Large intestine (tissue), 3 donors: ENCODE data around the gene POLR2H. TPM values are rescaled to one million over a fixed set of nuclear protein-coding genes. Genes with fewer than 3 reads are reported as not detected.

ENCODE experiments used
- DNase-seq, 2 donors: peaks; one replicate each; pipeline versions ENCODE4 v3.0.0 to v3.0.0-alpha.2; 2013
- H3K27ac ChIP-seq: one replicate; pipeline ENCODE4 v1.5.1; 2013; ENCODE audit warnings: low read length
- H3K27me3 ChIP-seq: 2 replicates; pipeline ENCODE4 v1.6.1; 2013; ENCODE audit warnings: low read length; ENCODE audit not compliant: control insufficient read depth, insufficient read depth
- H3K36me3 ChIP-seq: 2 replicates; pipeline ENCODE4 v1.6.1; 2013; ENCODE audit warnings: low read length; ENCODE audit not compliant: control insufficient read depth, insufficient read depth
- H3K4me1 ChIP-seq: one replicate; pipeline ENCODE4 v1.6.1; 2013; ENCODE audit warnings: low read length; ENCODE audit not compliant: control insufficient read depth, insufficient read depth
- H3K4me3 ChIP-seq: one replicate; pipeline ENCODE4 v1.5.1; 2013; ENCODE audit warnings: low read length
- H3K9me3 ChIP-seq: one replicate; pipeline ENCODE4 v1.6.1; 2013; ENCODE audit warnings: mild to moderate bottlenecking, low read depth, low read length, moderate library complexity; ENCODE audit not compliant: control insufficient read depth
- WGBS: methylation state at CpG from one replicate; pipeline ENCODE4 v1.1.5; 2013; ENCODE audit warnings: low lambda C conversion rate; ENCODE audit not compliant: insufficient coverage; 5-methylcytosine and 5-hydroxymethylcytosine counted together
- polyA plus RNA-seq: library from polyadenylated mRNA; unstranded; fragments of 120-200 nt; gene quantifications from one replicate; pipeline ENCODE4 v1.2.1, GENCODE V29; 2013

POLR2H gene
- polyA plus RNA-seq, 1 donor = 167 TPM

- Histone ChIP-seq H3K27me3 (peaks cover 11% of the 10 kb centered on the region), H3K9me3 (no peaks in the 10 kb centered on the region), H3K27ac (no peak overlapping the region), H3K36me3 (peaks cover 24% of the 10 kb centered on the region), H3K4me3 (no peak overlapping the region), H3K4me1 (peaks cover 5% of the 10 kb centered on the region)
- no CpG with 5 or more reads among the region's 5 CpGs for WGBS
- peak; percentile 83 to 85 for DNase-seq
These were observed 10.1 kb downstream of the POLR2H start for GRCh38 chr3:184371570-184372018.

- H3K27me3 ChIP-seq = peaks cover 16% of the 10 kb centered on the region
- no peak overlapping the region for H3K27ac ChIP-seq
These were observed 10.8 kb downstream of the POLR2H start for GRCh38 chr3:184372296-184372821.

DNA sequence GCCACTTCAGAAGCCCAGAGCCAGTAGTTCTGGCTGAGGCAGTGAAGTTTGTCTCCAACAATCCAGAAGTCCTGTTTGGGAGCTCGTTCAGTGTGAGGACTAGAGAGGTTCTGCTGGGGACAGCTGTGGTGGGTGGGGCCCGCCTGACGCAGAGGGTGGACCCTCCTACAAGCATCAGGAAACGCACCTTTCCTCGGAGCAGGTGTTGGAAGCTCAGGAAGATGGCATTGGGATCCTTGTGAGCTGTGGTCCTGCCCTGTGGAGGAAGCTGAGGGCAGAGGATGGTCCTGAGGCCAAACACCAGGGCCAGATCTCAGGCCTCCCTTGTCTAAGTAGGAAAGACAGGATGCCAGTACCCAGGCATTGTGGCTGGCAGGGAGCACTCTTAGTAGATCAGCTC lies 11.4 kb downstream of the POLR2H start:
- Histone ChIP-seq H3K27me3 (peaks cover 18% of the 10 kb centered on the region), H3K27ac (no peak overlapping the region), H3K36me3 (peaks cover 18% of the 10 kb centered on the region), H3K4me3 (no peak overlapping the region), H3K9me3 (no peaks in the 10 kb centered on the region), H3K4me1 (peaks cover 3% of the 10 kb centered on the region)
- no CpG with 5 or more reads among the region's 5 CpGs for WGBS
- no peak for DNase-seq

More at GRCh38 chr3:184372296-184372821, 10.8 kb downstream of the POLR2H start:
- Histone ChIP-seq H3K4me1 (peaks cover 2% of the 10 kb centered on the region), H3K36me3 (peaks cover 21% of the 10 kb centered on the region), H3K4me3 (no peak overlapping the region), H3K9me3 (no peaks in the 10 kb centered on the region)
- no peak for DNase-seq
- WGBS = no CpG with 5 or more reads among the region's 8 CpGs

DNA sequence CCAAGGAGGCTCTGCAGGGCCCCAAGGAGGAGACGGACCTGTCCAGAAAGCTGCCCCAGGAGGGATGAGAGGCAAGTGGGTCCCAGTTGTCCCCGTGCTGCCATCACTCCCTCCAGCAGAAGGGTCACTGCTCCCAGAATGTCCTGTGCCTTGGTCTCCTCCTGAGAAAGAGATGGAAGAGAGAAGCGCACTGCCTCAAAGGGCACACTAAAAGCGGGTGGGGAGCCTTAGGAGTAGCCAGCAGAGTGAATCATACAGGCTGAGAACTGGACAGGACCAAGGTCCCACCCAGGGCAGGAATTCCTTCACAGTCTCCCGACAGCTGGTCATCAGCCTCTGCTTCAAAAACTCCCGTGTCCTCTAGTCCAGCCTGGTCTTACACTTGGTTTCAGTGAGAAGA lies 11.9 kb downstream of the POLR2H start:
- Histone ChIP-seq H3K27me3 (peaks cover 21% of the 10 kb centered on the region), H3K4me1 (peaks cover 6% of the 10 kb centered on the region)
- no CpG with 5 or more reads among the region's 6 CpGs for WGBS

DNA sequence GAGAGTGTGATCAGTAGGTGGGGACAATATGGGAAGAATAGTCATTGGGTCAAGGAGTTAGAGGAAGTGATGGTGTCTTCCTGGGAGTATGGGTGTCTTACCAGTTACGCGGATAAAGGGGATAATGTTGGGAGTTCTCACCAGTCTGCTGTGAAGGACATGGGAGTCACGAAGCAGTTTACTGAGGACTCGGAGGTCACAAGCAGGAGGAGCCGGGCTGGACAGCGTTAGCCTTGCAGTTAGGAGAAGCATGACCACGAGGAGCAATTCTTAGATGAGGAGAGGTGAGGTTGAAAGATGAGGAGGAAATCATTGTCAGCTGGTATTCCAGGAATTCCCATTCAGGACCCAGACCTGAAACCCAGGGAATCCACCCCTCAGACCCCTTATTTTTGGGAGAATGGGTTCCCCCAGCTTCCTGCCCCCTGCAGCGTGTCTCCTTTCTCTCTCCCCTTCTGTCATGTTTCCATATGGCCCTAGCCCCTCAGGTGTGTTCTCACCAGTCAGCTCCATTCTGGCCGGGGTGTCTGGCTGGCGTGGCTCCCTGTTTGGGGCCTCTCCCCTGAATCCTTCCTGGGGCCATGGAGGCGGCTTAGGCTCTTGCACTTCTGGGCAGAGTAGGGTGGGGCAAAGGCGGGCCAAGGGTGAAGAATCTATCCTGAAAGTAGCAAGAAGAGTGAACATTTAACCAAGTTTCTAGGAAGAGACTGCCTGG lies 14.4 kb downstream of the POLR2H start:
- Histone ChIP-seq H3K4me1 (peaks cover 13% of the 10 kb centered on the region), H3K36me3 (no peaks in the 10 kb centered on the region), H3K27me3 (peaks cover 36% of the 10 kb centered on the region), H3K9me3 (no peaks in the 10 kb centered on the region), H3K27ac (no peak overlapping the region), H3K4me3 (no peak overlapping the region)
- no peak for DNase-seq
- 100% methylated on average over 2 of the region's 12 CpGs for WGBS

More for the DNA sequence above, 11.9 kb downstream of the POLR2H start:
- DNase-seq = no peak
- H3K36me3 ChIP-seq = peaks cover 13% of the 10 kb centered on the region
- H3K9me3 ChIP-seq = no peaks in the 10 kb centered on the region
- no peak overlapping the region for H3K4me3 ChIP-seq
- no peak overlapping the region for H3K27ac ChIP-seq

DNA sequence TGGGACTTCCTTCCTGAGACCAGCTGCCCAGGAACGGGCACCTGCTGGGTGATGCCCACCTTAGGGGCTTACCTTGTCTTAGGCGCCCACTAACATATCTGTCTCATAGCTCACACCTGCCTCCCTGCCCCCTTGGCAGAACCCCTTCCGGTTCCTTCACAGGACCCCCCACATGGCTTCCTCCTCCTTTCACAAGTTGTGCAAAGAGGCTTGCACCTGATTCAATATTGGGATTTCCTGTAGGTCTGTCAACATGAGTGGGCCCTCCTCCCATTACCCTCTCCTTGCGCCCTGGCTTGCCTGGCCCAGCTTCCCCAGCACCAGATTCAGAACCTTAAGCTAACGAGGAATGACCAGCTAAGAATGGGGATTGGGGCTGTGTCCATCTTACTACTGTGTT lies 15.9 kb downstream of the POLR2H start:
- DNase-seq = no peak
- Histone ChIP-seq H3K27ac (no peak overlapping the region), H3K36me3 (no peaks in the 10 kb centered on the region), H3K4me1 (peaks cover 21% of the 10 kb centered on the region), H3K27me3 (peaks cover 51% of the 10 kb centered on the region), H3K9me3 (peaks cover 5% of the 10 kb centered on the region), H3K4me3 (no peak overlapping the region)
- no CpG with 5 or more reads among the region's 5 CpGs for WGBS

DNA sequence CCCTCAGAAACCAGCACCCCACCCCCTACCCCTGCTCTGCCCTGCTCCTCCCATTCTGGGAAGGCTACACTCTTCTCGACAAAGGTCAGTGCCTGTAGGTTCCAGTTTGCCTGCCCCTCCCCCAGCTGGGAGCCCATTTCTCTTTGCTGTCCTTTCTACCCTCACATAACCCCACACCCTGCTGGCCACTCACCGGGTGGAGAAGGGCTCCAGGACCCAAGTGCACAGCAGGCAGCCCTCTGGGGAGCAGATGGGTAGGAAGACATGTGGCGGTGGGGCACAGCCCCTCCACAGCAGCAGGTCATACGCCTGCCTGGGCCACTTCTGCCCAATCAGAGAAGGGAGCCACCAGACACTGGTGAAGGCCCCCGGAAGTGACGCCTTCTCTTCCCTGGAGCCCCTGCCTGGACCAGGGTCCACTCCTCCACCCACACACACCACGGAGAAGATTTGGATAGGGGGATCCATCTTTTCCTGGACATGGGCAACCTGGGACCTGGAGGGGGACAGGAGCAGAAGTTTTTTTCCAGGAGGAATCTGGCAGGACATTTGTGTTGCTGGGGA lies 16.5 kb downstream of the POLR2H start, which contains the start of gene THPO:
Gene THPO (minus strand): TSS at position 326 of the 564 bp plus-strand sequence. CDS start 1,948 bp downstream, outside the sequence.
- peaks cover 57% of the 10 kb centered on the region for H3K27me3 ChIP-seq

DNA sequence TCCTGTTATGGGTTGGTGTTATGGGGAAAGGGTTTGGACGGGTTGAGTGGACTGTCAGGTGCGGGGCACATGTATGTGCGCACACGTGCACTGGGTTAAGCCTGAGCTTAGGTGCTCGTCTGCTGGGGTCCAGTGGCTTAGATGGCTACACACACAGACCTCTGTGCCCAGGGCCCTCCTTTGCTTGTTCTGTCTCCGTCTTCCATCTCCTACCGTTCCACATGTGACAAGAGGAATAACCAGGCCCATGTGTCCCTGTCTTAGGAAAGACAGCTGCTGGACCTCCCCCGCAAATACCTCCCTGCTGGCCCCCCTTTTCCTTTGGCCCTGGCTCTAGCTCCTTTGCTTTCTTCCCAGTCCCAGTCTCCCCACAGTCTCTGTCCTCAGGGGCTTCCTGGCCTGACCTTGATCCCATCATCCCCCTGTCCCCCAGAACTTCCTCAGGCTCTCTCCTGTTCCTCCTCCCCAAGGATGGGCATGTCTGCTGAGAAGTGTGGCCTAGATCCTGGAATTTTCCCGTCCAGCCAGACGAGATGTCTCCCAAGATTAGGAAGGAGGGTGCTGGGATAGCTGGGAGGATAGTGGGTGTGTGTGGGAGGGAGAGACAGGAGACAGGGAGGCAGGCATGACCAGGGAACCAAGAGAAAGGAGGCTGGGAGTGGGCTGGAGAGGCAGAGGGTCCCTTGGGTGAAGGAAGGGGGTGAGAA lies 17.3 kb downstream of the POLR2H start:
- no peak overlapping the region for H3K4me3 ChIP-seq
- no peaks in the 10 kb centered on the region for H3K36me3 ChIP-seq
- H3K4me1 ChIP-seq = peaks cover 21% of the 10 kb centered on the region
- peaks cover 56% of the 10 kb centered on the region for H3K27me3 ChIP-seq
- WGBS = 83% methylated on average over 1 of the region's 10 CpGs
- peak in 1 of 2 donors; percentile 9 for DNase-seq
- H3K9me3 ChIP-seq = peaks cover 5% of the 10 kb centered on the region
- no peak overlapping the region for H3K27ac ChIP-seq

More for the DNA sequence above, 16.5 kb downstream of the POLR2H start, which contains the start of gene THPO:
- Histone ChIP-seq H3K9me3 (peaks cover 5% of the 10 kb centered on the region), H3K4me1 (peaks cover 21% of the 10 kb centered on the region), H3K27ac (no peak within 1 kb of the TSS), H3K4me3 (no peak within 1 kb of the TSS), H3K36me3 (no peaks in the 10 kb centered on the region)
- DNase-seq = peak in 1 of 2 donors; percentile 52
- WGBS = no CpG with 5 or more reads among the region's 7 CpGs

GRCh38 chr3:184379358-184380184 lies 18.1 kb downstream of the POLR2H start, which contains the start of gene CHRD:
Gene CHRD (plus strand): TSS chr3:184380054. CDS start chr3:184380319, 265 bp downstream.
- H3K9me3 ChIP-seq = peaks cover 5% of the 10 kb centered on the region
- H3K4me1 ChIP-seq = peaks cover 21% of the 10 kb centered on the region
- H3K36me3 ChIP-seq = no peaks in the 10 kb centered on the region
- H3K27ac ChIP-seq = no peak within 1 kb of the TSS
- H3K4me3 ChIP-seq = peak within 1 kb of the TSS; percentile 13
- DNase-seq = peak in 1 of 2 donors; percentile 11
- no CpG with 5 or more reads among the region's 71 CpGs for WGBS
- peaks cover 56% of the 10 kb centered on the region for H3K27me3 ChIP-seq
